Measurements from ENCODE around the gene GPR63. TPM values are rescaled to one million over a fixed set of nuclear protein-coding genes. Genes with fewer than 3 reads are reported as not detected.

GPR63 gene
- total RNA-seq, 2 experiments from 2014 or later: 0.69 to 0.92 TPM

DNA sequence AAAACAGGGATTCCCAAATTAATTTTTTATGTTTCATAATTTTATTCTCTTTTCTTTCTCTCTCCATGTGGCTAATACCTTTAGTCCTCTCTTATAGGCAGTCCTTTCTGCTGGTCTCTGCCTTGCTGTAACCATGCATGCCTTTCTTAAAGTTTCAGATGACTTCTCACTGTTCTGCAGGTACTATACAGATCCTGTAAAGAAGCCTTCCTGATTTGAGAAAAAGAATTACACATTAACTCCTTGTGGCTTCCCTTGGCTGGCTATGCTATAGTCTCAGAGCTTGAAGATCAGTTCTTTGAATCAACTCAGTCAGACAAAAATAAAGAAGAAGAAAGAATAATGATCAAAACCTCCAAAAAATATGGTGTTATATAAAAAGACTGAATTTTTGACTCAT, 7.3 kb upstream of the GPR63 start:
- H3K27ac Mint-ChIP-seq: no peak overlapping the region
- ATAC-seq (no peak), DNase-seq (no peak)
- no peak for TF ChIP-seq CTCF (IDR thresholded peaks at IDR 0.05)
- intact Hi-C loops (cut with micrococcal nuclease): no loop called here
- H3K4me1 Mint-ChIP-seq (ENCODE audit: low read depth): no peaks in the 10 kb centered on the region
- no peak overlapping the region for H3K4me3 Mint-ChIP-seq
- H3K27me3 Mint-ChIP-seq: peaks cover 30% of the 10 kb centered on the region
- H3K36me3 Mint-ChIP-seq (ENCODE audit: low read depth): no peaks in the 10 kb centered on the region
- POLR2A ChIA-PET: no interaction called here
- peaks cover 7% of the 10 kb centered on the region for H3K9me3 Mint-ChIP-seq
- CTCF ChIA-PET: no interaction called here

GRCh38 chr6:96841345-96841744, 4.1 kb upstream of the GPR63 start:
- ATAC-seq: no peak
- no peaks in the 10 kb centered on the region for H3K36me3 Mint-ChIP-seq (ENCODE audit: low read depth)
- POLR2A ChIA-PET: no interaction called here
- no peak overlapping the region for H3K4me3 Mint-ChIP-seq
- peaks cover 45% of the 10 kb centered on the region for H3K27me3 Mint-ChIP-seq
- H3K27ac Mint-ChIP-seq: no peak overlapping the region
- no peak for TF ChIP-seq CTCF (IDR thresholded peaks at IDR 0.05)
- H3K4me1 Mint-ChIP-seq (ENCODE audit: low read depth): peaks cover 3% of the 10 kb centered on the region
- intact Hi-C loops (cut with micrococcal nuclease): no loop called here
- no peak for DNase-seq
- H3K9me3 Mint-ChIP-seq: peaks cover 7% of the 10 kb centered on the region
- CTCF ChIA-PET: interaction anchor here (1.5 kb wide), 1 partner anchor 12 kb away, joined by 3 read pairs; no protein-coding TSS in a partner anchor

GRCh38 chr6:96836631-96837080, 621 bp downstream of the GPR63 start:
- Mint-ChIP-seq H3K4me1 (ENCODE audit: low read depth) (peaks cover 8% of the 10 kb centered on the region), H3K27ac (peak overlapping the region; percentile 63), H3K27me3 (peaks cover 59% of the 10 kb centered on the region), H3K9me3 (no peaks in the 10 kb centered on the region), H3K4me3 (peak overlapping the region; percentile 86), H3K36me3 (ENCODE audit: low read depth) (no peaks in the 10 kb centered on the region)
- POLR2A ChIA-PET: interaction anchor here (0.8 kb wide), 1 partner anchor 20 kb away, joined by 3 read pairs; no protein-coding TSS in a partner anchor
- CTCF ChIA-PET: interaction anchor here (0.7 to 1.5 kb wide), 2 partner anchors 62 to 102 kb away, joined by 3 to 5 read pairs; no protein-coding TSS in a partner anchor
- ATAC-seq: no peak
- intact Hi-C loops (cut with micrococcal nuclease): loop anchor here (5.0 kb wide), 1 partner anchor 61 kb away; the partner anchor contains the start of gene NDUFAF4
- DNase-seq: no peak
- TF ChIP-seq CTCF (IDR thresholded peaks at IDR 0.05): no peak

- ChIA-PET POLR2A (no interaction called here), CTCF (no interaction called here)
- no peak for ATAC-seq
- H3K4me1 Mint-ChIP-seq (ENCODE audit: low read depth): peaks cover 8% of the 10 kb centered on the region
- no peaks in the 10 kb centered on the region for H3K36me3 Mint-ChIP-seq (ENCODE audit: low read depth)
- peaks cover 53% of the 10 kb centered on the region for H3K27me3 Mint-ChIP-seq
- TF ChIP-seq CTCF (IDR thresholded peaks at IDR 0.05): no peak
- intact Hi-C loops (cut with micrococcal nuclease): no loop called here
- no peak overlapping the region for H3K27ac Mint-ChIP-seq
- no peaks in the 10 kb centered on the region for H3K9me3 Mint-ChIP-seq
- no peak overlapping the region for H3K4me3 Mint-ChIP-seq
- DNase-seq: no peak
Measured at GRCh38 chr6:96834070-96834469, 3.2 kb downstream of the GPR63 start.

DNA sequence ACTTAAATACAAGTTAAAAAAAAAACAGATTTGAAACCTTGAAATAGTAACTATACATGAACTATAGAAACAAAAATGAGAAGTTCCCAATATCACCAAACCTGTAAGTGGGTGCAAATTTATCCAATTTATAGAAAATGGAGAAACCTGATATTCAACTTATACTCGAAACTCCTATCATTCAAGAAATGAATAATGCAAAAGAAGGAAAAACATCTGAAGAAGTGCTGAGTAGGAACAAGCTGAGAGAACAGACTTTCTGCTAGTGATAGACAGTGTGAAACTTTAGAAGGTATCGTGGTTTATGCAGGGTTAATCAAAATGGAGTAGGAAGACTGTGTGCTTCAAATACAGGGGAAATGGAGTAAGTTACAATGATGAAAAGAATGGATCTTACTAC, 4.5 kb downstream of the GPR63 start:
- CTCF ChIA-PET: no interaction called here
- peaks cover 8% of the 10 kb centered on the region for H3K4me1 Mint-ChIP-seq (ENCODE audit: low read depth)
- ATAC-seq: no peak

More for the DNA sequence above, 4.5 kb downstream of the GPR63 start:
- Mint-ChIP-seq H3K4me3 (no peak overlapping the region), H3K9me3 (no peaks in the 10 kb centered on the region), H3K36me3 (ENCODE audit: low read depth) (no peaks in the 10 kb centered on the region), H3K27ac (no peak overlapping the region), H3K27me3 (peaks cover 42% of the 10 kb centered on the region)
- intact Hi-C loops (cut with micrococcal nuclease): no loop called here
- no peak for TF ChIP-seq CTCF (IDR thresholded peaks at IDR 0.05)
- POLR2A ChIA-PET: no interaction called here
- no peak for DNase-seq

All from activated CD8-positive, alpha-beta T cell treated with anti-CD3 and anti-CD28 coated beads for 36 hours (primary cell).